IPS DF 6.9 (cell line): ENCODE data around the gene DIRAS1.

Experiments used
- DNase-seq: peaks from one replicate; pipeline ENCODE4 v3.0.0-alpha.2; 2013; ENCODE audit warnings: low read depth, low spot score
- H3K27ac ChIP-seq: one replicate; pipeline ENCODE4 v1.5.1; 2013; ENCODE audit warnings: low read length, control low read depth
- H3K27me3 ChIP-seq: 2 replicates; pipeline ENCODE4 v1.6.1; 2013; ENCODE audit warnings: mild to moderate bottlenecking, low read length; ENCODE audit not compliant: control insufficient read depth, insufficient read depth
- H3K36me3 ChIP-seq: 2 replicates; pipeline ENCODE4 v1.6.1; 2013; ENCODE audit warnings: low read length; ENCODE audit not compliant: control insufficient read depth, insufficient read depth
- H3K4me1 ChIP-seq: 2 replicates; pipeline ENCODE4 v1.6.1; 2013; ENCODE audit warnings: low read length; ENCODE audit not compliant: control insufficient read depth, insufficient read depth
- H3K4me3 ChIP-seq: 2 replicates; pipeline ENCODE4 v1.5.1; 2013; ENCODE audit warnings: mild to moderate bottlenecking, low read length
- H3K9me3 ChIP-seq: 2 replicates; pipeline ENCODE4 v1.6.1; 2013; ENCODE audit warnings: low read length, inconsistent platforms; ENCODE audit not compliant: control insufficient read depth, insufficient read depth
- WGBS: extraction: QIAGEN DNeasy Blood & Tissue Kit; methylation state at CpG from one replicate; pipeline ENCODE4 v1.1.7; 2013; ENCODE audit warnings: mixed read lengths, missing lambda C conversion rate; ENCODE audit not compliant: insufficient read length, insufficient coverage; 5-methylcytosine and 5-hydroxymethylcytosine counted together

Gene DIRAS1

GRCh38 chr19:2762783-2763496, 41.8 kb upstream of the DIRAS1 start:
- Histone ChIP-seq H3K4me1 (no peaks in the 10 kb centered on the region), H3K36me3 (peaks cover 37% of the 10 kb centered on the region), H3K4me3 (no peak overlapping the region), H3K27me3 (no peaks in the 10 kb centered on the region), H3K9me3 (no peaks in the 10 kb centered on the region), H3K27ac (no peak overlapping the region)
- no CpG with 5 or more reads among the region's 23 CpGs for WGBS
- DNase-seq: no peak

- no peak for DNase-seq
- Histone ChIP-seq H3K27ac (no peak overlapping the region), H3K4me3 (no peak overlapping the region), H3K9me3 (no peaks in the 10 kb centered on the region), H3K36me3 (peaks cover 40% of the 10 kb centered on the region), H3K4me1 (no peaks in the 10 kb centered on the region), H3K27me3 (no peaks in the 10 kb centered on the region)
- no CpG with 5 or more reads among the region's 43 CpGs for WGBS
Observed at GRCh38 chr19:2761876-2762782, 41.0 kb upstream of the DIRAS1 start.

- H3K36me3 ChIP-seq: peaks cover 46% of the 10 kb centered on the region
- no peaks in the 10 kb centered on the region for H3K4me1 ChIP-seq
Observed at GRCh38 chr19:2761309-2761677, 40.1 kb upstream of the DIRAS1 start.

GRCh38 chr19:2759965-2760364, 38.8 kb upstream of the DIRAS1 start:
- no peaks in the 10 kb centered on the region for H3K27me3 ChIP-seq
- H3K4me3 ChIP-seq: no peak overlapping the region
- no peak overlapping the region for H3K27ac ChIP-seq
- H3K36me3 ChIP-seq: peaks cover 55% of the 10 kb centered on the region
- no peaks in the 10 kb centered on the region for H3K9me3 ChIP-seq
- no CpG with 5 or more reads among the region's 7 CpGs for WGBS
- no peak for DNase-seq
- no peaks in the 10 kb centered on the region for H3K4me1 ChIP-seq

More at GRCh38 chr19:2761309-2761677, 40.1 kb upstream of the DIRAS1 start:
- WGBS: no CpG with 5 or more reads among the region's 16 CpGs
- no peak for DNase-seq
- Histone ChIP-seq H3K9me3 (no peaks in the 10 kb centered on the region), H3K27ac (no peak overlapping the region), H3K4me3 (no peak overlapping the region), H3K27me3 (no peaks in the 10 kb centered on the region)

- WGBS: no CpG with 5 or more reads among the region's 17 CpGs
- Histone ChIP-seq H3K4me3 (no peak overlapping the region), H3K36me3 (peaks cover 60% of the 10 kb centered on the region)
Observed at GRCh38 chr19:2759362-2759761, 38.2 kb upstream of the DIRAS1 start.

GRCh38 chr19:2758601-2759313, 37.6 kb upstream of the DIRAS1 start:
- Histone ChIP-seq H3K9me3 (no peaks in the 10 kb centered on the region), H3K36me3 (peaks cover 60% of the 10 kb centered on the region), H3K27ac (no peak overlapping the region), H3K4me3 (no peak overlapping the region), H3K4me1 (no peaks in the 10 kb centered on the region), H3K27me3 (no peaks in the 10 kb centered on the region)
- WGBS: no CpG with 5 or more reads among the region's 17 CpGs
- DNase-seq: no peak

More at GRCh38 chr19:2759362-2759761, 38.2 kb upstream of the DIRAS1 start:
- no peak for DNase-seq
- Histone ChIP-seq H3K9me3 (no peaks in the 10 kb centered on the region), H3K27ac (no peak overlapping the region), H3K4me1 (no peaks in the 10 kb centered on the region), H3K27me3 (no peaks in the 10 kb centered on the region)

- Histone ChIP-seq H3K36me3 (peaks cover 47% of the 10 kb centered on the region), H3K4me3 (no peak overlapping the region; the same call in 1 of the 2 replicates), H3K27me3 (no peaks in the 10 kb centered on the region), H3K27ac (no peak overlapping the region), H3K4me1 (no peaks in the 10 kb centered on the region), H3K9me3 (no peaks in the 10 kb centered on the region)
- DNase-seq: no peak
- no CpG with 5 or more reads among the region's 48 CpGs for WGBS
Observed at GRCh38 chr19:2756921-2757881, 36.0 kb upstream of the DIRAS1 start.

GRCh38 chr19:2756477-2756876, 35.3 kb upstream of the DIRAS1 start:
- no CpG with 5 or more reads among the region's 8 CpGs for WGBS
- Histone ChIP-seq H3K36me3 (peaks cover 44% of the 10 kb centered on the region), H3K4me3 (no peak overlapping the region), H3K4me1 (no peaks in the 10 kb centered on the region), H3K27ac (no peak overlapping the region), H3K27me3 (no peaks in the 10 kb centered on the region), H3K9me3 (no peaks in the 10 kb centered on the region)
- no peak for DNase-seq

- WGBS: no CpG with 5 or more reads among the region's 16 CpGs
- Histone ChIP-seq H3K4me3 (no peak overlapping the region), H3K9me3 (no peaks in the 10 kb centered on the region), H3K27me3 (no peaks in the 10 kb centered on the region), H3K27ac (no peak overlapping the region), H3K36me3 (peaks cover 37% of the 10 kb centered on the region), H3K4me1 (no peaks in the 10 kb centered on the region)
- no peak for DNase-seq
Observed at GRCh38 chr19:2755811-2756210, 34.6 kb upstream of the DIRAS1 start.

- WGBS: no CpG with 5 or more reads among the region's 16 CpGs
Observed at GRCh38 chr19:2755448-2755705, 34.2 kb upstream of the DIRAS1 start.

More at GRCh38 chr19:2755448-2755705, 34.2 kb upstream of the DIRAS1 start:
- Histone ChIP-seq H3K4me1 (no peaks in the 10 kb centered on the region), H3K36me3 (peaks cover 34% of the 10 kb centered on the region), H3K9me3 (no peaks in the 10 kb centered on the region), H3K27me3 (no peaks in the 10 kb centered on the region), H3K4me3 (no peak overlapping the region), H3K27ac (no peak overlapping the region)
- DNase-seq: no peak
